Neuronal stem cell (in vitro differentiated cells): Measurements from ENCODE around the gene XRCC3. TPM values are rescaled to one million over a fixed set of nuclear protein-coding genes. Genes with fewer than 3 reads are reported as not detected.

Source experiments
- DNase-seq: peaks from one replicate; pipeline ENCODE4 v3.0.0-alpha.2; 2013; ENCODE audit warnings: low spot score
- H2AFZ ChIP-seq: one replicate; pipeline ENCODE4 v1.6.1; 2013; ENCODE audit warnings: mild to moderate bottlenecking, low read length, inconsistent platforms
- H2AK5ac ChIP-seq: 2 replicates; pipeline ENCODE4 v1.6.1; 2013; ENCODE audit warnings: low read depth, mild to moderate bottlenecking, inconsistent platforms, low read length, moderate library complexity, mixed read lengths
- H2BK120ac ChIP-seq: 2 replicates; pipeline ENCODE4 v1.6.1; 2013; ENCODE audit warnings: low read depth, mild to moderate bottlenecking, inconsistent platforms, low read length, moderate library complexity, mixed read lengths
- H2BK12ac ChIP-seq: one replicate; pipeline ENCODE4 v1.6.1; 2013; ENCODE audit warnings: low read length, inconsistent platforms
- H2BK15ac ChIP-seq: 2 replicates; pipeline ENCODE4 v1.6.1; 2013; ENCODE audit warnings: mild to moderate bottlenecking, low read length, inconsistent platforms, mixed read lengths
- H2BK5ac ChIP-seq: one replicate; pipeline ENCODE4 v1.6.1; 2013; ENCODE audit warnings: inconsistent platforms, mild to moderate bottlenecking, low read length, moderate library complexity
- H3K14ac ChIP-seq: one replicate; pipeline ENCODE4 v1.6.1; 2013; ENCODE audit warnings: low read length, inconsistent platforms
- H3K18ac ChIP-seq: 2 replicates; pipeline ENCODE4 v1.6.1; 2013; ENCODE audit warnings: low read length, inconsistent platforms
- H3K23ac ChIP-seq: 2 replicates; pipeline ENCODE4 v1.6.1; 2013; ENCODE audit warnings: low read depth, mild to moderate bottlenecking, mixed read lengths, low read length, inconsistent platforms; ENCODE audit not compliant: poor library complexity
- H3K27ac ChIP-seq: replicated peaks from 3 replicates; pipeline ENCODE4 v1.5.1; 2013; ENCODE audit warnings: low read length, inconsistent platforms
- H3K27me3 ChIP-seq, 3 experiments: 2 replicates each; pipeline ENCODE4 v1.6.1; 2013; ENCODE audit warnings: low read length in 3 of 3, mild to moderate bottlenecking in 2 of 3, inconsistent platforms in 1 of 3, low read depth in 1 of 3, mixed read lengths in 1 of 3, moderate library complexity in 1 of 3; ENCODE audit not compliant: control insufficient read depth in 3 of 3, insufficient read depth in 3 of 3
- H3K36me3 ChIP-seq, 2 donors: replicated peaks in 1 of 2; 2 replicates each; pipeline ENCODE4 v1.6.1; 2013; ENCODE audit warnings: low read length in 2 of 2; ENCODE audit not compliant: control insufficient read depth in 2 of 2, insufficient read depth in 2 of 2
- H3K4ac ChIP-seq: 2 replicates; pipeline ENCODE4 v1.6.1; 2013; ENCODE audit warnings: inconsistent platforms, mild to moderate bottlenecking, low read length, moderate library complexity
- H3K4me1 ChIP-seq, 2 donors: 1 replicate in 1 of 2; 2 replicates in 1 of 2; pipeline ENCODE4 v1.6.1; 2013; ENCODE audit warnings: low read length in 2 of 2, low read depth in 1 of 2; ENCODE audit not compliant: control insufficient read depth in 2 of 2, insufficient read depth in 1 of 2
- H3K4me2 ChIP-seq: one replicate; pipeline ENCODE4 v1.6.1; 2013; ENCODE audit warnings: mild to moderate bottlenecking, low read length, inconsistent platforms; ENCODE audit not compliant: insufficient read depth, poor library complexity, severe bottlenecking
- H3K4me3 ChIP-seq, 2 donors: 2 replicates each; pipeline ENCODE4 v1.5.1; 2013; ENCODE audit warnings: low read length in 2 of 2, mild to moderate bottlenecking in 2 of 2, inconsistent platforms in 1 of 2, moderate library complexity in 1 of 2
- H3K79me1 ChIP-seq: one replicate; pipeline ENCODE4 v1.6.1; 2013; ENCODE audit warnings: low read depth, mild to moderate bottlenecking, inconsistent platforms, low read length, moderate library complexity
- H3K9ac ChIP-seq: one replicate; pipeline ENCODE4 v1.6.1; 2013; ENCODE audit warnings: mild to moderate bottlenecking, low read depth, low read length, inconsistent platforms; ENCODE audit not compliant: poor library complexity
- H3K9me3 ChIP-seq, 2 donors: replicated peaks in 1 of 2; 2 replicates each; pipeline versions ENCODE3 to v1.6.1; 2013; ENCODE audit warnings: low read length in 2 of 2, mild to moderate bottlenecking in 2 of 2, inconsistent platforms in 1 of 2, low read depth in 1 of 2, mixed read lengths in 1 of 2, moderate library complexity in 1 of 2; ENCODE audit not compliant: control insufficient read depth in 2 of 2, insufficient read depth in 1 of 2
- H4K8ac ChIP-seq: one replicate; pipeline ENCODE4 v1.6.1; 2013; ENCODE audit warnings: low read depth, mild to moderate bottlenecking, inconsistent platforms, low read length, moderate library complexity
- H4K91ac ChIP-seq: one replicate; pipeline ENCODE4 v1.6.1; 2013; ENCODE audit warnings: low read length, low read depth, mild to moderate bottlenecking, inconsistent platforms; ENCODE audit not compliant: poor library complexity
- WGBS, 2 donors: extraction: QIAGEN DNeasy Blood & Tissue Kit; methylation state at CpG; one replicate each; pipeline ENCODE4 v1.1.7; 2013; ENCODE audit warnings: missing lambda C conversion rate in 2 of 2, mixed read lengths in 1 of 2; ENCODE audit not compliant: insufficient read length in 2 of 2, insufficient replicate concordance in 1 of 2; ENCODE audit errors: extremely low coverage in 2 of 2; 5-methylcytosine and 5-hydroxymethylcytosine counted together
- small RNA-seq: library from polyadenylated mRNA; stranded (forward); fragments of <200 nt; extraction: miRNeasy Mini kit (QIAGEN cat#:217004); gene quantifications from one replicate; pipeline ENCODE3, GENCODE V24; 2013; ENCODE audit not compliant: insufficient read depth

Gene XRCC3

DNA sequence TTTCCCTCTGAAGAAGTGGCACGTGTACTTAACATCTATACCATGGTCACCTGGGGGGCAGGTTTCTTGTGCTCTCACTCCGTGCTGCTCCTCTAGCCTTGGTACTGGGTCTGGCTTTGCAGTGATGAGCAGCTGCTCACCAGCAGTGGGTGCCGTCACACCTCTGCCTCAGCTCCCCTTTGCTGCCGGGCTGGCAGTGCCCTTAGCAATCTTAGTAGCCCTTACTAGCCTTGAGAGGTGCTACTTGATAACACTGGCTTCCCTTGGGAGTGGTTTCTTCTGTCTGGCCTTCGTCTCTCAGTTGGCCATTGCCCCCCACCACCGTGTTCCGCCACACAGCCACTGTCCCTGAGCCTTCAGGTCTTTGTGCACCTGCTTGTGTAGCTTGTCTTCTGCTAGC is 63.7 kb downstream of the XRCC3 start:
- H3K27ac ChIP-seq, result no peak overlapping the region
- no peak overlapping the region for H2BK15ac ChIP-seq
- H2AFZ ChIP-seq, result no peak overlapping the region
- peaks cover 9 to 22% of the 10 kb centered on the region in 2 donors for H3K4me1 ChIP-seq
- H2AK5ac ChIP-seq, result no peak overlapping the region
- no peak overlapping the region for H2BK5ac ChIP-seq
- no peak for DNase-seq
- no peaks in the 10 kb centered on the region for H3K27me3 ChIP-seq
- peak overlapping the region; percentile 91 for H3K23ac ChIP-seq
- peaks cover 10% of the 10 kb centered on the region for H3K79me1 ChIP-seq
- no peak overlapping the region for H3K9ac ChIP-seq
- H2BK12ac ChIP-seq, result peak overlapping the region; percentile 58
- H3K9me3 ChIP-seq, result no peaks in the 10 kb centered on the region
- H3K4me3 ChIP-seq, result no peak overlapping the region
- H4K8ac ChIP-seq, result no peak overlapping the region
- H4K91ac ChIP-seq, result no peak overlapping the region
- no peak overlapping the region for H3K4me2 ChIP-seq
- peaks cover 16 to 40% of the 10 kb centered on the region in 2 donors for H3K36me3 ChIP-seq
- no peak overlapping the region for H2BK120ac ChIP-seq
- WGBS, 2 donors, result no CpG with 5 or more reads among the region's 7 CpGs
- no peak overlapping the region for H3K14ac ChIP-seq
- H3K18ac ChIP-seq, result peak overlapping the region; percentile 57
- no peak overlapping the region for H3K4ac ChIP-seq

- Histone ChIP-seq H3K18ac (no peak overlapping the region), H3K9me3 (peaks cover 0 to 2% of the 10 kb centered on the region in 2 donors), H4K8ac (no peak overlapping the region), H2BK15ac (no peak overlapping the region), H2BK12ac (no peak overlapping the region), H3K9ac (no peak overlapping the region), H3K4me3 (no peak overlapping the region), H3K4me2 (no peak overlapping the region), H3K4me1 (peaks cover 9 to 22% of the 10 kb centered on the region in 2 donors), H2BK120ac (no peak overlapping the region), H2AK5ac (no peak overlapping the region), H3K4ac (no peak overlapping the region), H2BK5ac (no peak overlapping the region), H3K14ac (no peak overlapping the region), H3K27ac (no peak overlapping the region), H3K23ac (no peak overlapping the region), H4K91ac (no peak overlapping the region), H3K27me3 (peaks cover 0 to 1% (median 0%) of the 10 kb centered on the region in 3 experiments), H3K79me1 (peaks cover 12% of the 10 kb centered on the region), H2AFZ (no peak overlapping the region), H3K36me3 (peaks cover 12 to 31% of the 10 kb centered on the region in 2 donors)
- no CpG with 5 or more reads among the region's 4 CpGs for WGBS, 2 donors
- no peak for DNase-seq
These were observed 65.0 kb downstream of the XRCC3 start for GRCh38 chr14:103650213-103650612.

DNA sequence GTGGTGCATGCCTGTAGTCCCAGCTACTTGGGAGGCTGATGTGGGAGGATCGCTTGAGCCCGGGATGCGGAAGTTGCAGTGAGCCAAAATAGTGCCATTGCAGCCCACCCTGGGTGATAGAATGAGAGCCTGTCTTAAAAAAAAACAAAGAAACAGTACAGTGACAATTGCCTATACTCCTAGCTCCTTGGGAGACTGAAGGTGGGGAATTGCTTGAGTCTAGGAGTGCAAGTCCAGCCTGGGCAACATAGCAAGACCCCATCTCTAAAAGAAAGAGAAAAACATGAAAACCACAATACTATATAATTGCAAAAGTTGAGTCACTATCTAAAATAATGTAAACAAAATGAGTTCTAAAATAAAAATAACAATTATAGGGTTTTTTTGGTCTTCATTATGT is 66.2 kb downstream of the XRCC3 start:
- Histone ChIP-seq H2AFZ (no peak overlapping the region), H4K8ac (no peak overlapping the region), H3K14ac (no peak overlapping the region), H3K27me3 (peaks cover 0 to 1% (median 0%) of the 10 kb centered on the region in 3 experiments), H3K9ac (no peak overlapping the region), H3K36me3 (peaks cover 7 to 21% of the 10 kb centered on the region in 2 donors), H2AK5ac (no peak overlapping the region), H3K27ac (no peak overlapping the region), H3K18ac (no peak overlapping the region), H3K4ac (no peak overlapping the region), H3K9me3 (peaks cover 0 to 2% of the 10 kb centered on the region in 2 donors), H2BK12ac (no peak overlapping the region), H2BK5ac (no peak overlapping the region), H2BK15ac (no peak overlapping the region), H3K79me1 (peaks cover 17% of the 10 kb centered on the region), H2BK120ac (no peak overlapping the region), H3K4me3 (no peak overlapping the region), H3K23ac (no peak overlapping the region), H4K91ac (no peak overlapping the region), H3K4me1 (peaks cover 9 to 20% of the 10 kb centered on the region in 2 donors), H3K4me2 (no peak overlapping the region)
- WGBS, 2 donors, result no CpG with 5 or more reads among the region's 3 CpGs
- DNase-seq, result no peak

Small RNA genes within 50 kb of the gene (small RNA-seq; reads per million reads assigned to genes)
- not detected for gene RF00019
